ENCODE results near the gene SLC22A23. TPM values are rescaled to one million over a fixed set of nuclear protein-coding genes. Genes with fewer than 3 reads are reported as not detected.

The SLC22A23 gene
- total RNA-seq, 1 experiment from 2014 or later, result 38.2 TPM

GRCh38 chr6:3266170-3266569 lies 190.7 kb downstream of the SLC22A23 start (continued):
- no peak for TF ChIP-seq ZNF532 (CRISPR knock-in tag; IDR thresholded peaks at IDR 0.05; ENCODE audit: borderline replicate concordance)
- TF ChIP-seq ATF6 (CRISPR knock-in tag; IDR thresholded peaks at IDR 0.05), result no peak
- no peak for TF ChIP-seq MXD4 (CRISPR knock-in tag; IDR thresholded peaks at IDR 0.05; ENCODE audit: borderline replicate concordance)
- no peak for TF ChIP-seq ESRRA (CRISPR knock-in tag; IDR thresholded peaks at IDR 0.05; ENCODE audit: borderline replicate concordance)

- ATAC-seq (no peak; the same call in 1 of the 2 replicates), DNase-seq (ENCODE audit: low spot score) (no peak)
- TF ChIP-seq SP1 (CRISPR knock-in tag; conservative IDR thresholded peaks at IDR 0.05) (no peak), NFYB (CRISPR knock-in tag; conservative IDR thresholded peaks at IDR 0.05; ENCODE audit: low read depth) (no peak), TEAD1 (CRISPR knock-in tag; IDR thresholded peaks at IDR 0.05) (no peak), PRRX2 (CRISPR knock-in tag; IDR thresholded peaks at IDR 0.05) (no peak), RELA (CRISPR knock-in tag; IDR thresholded peaks at IDR 0.05; ENCODE audit: borderline replicate concordance) (no peak), JAZF1 (CRISPR knock-in tag; IDR thresholded peaks at IDR 0.05) (no peak), GTF2I (CRISPR knock-in tag; conservative IDR thresholded peaks at IDR 0.05) (no peak), TP53 (CRISPR knock-in tag; IDR thresholded peaks at IDR 0.05) (no peak), IRF2 (CRISPR knock-in tag; IDR thresholded peaks at IDR 0.05; ENCODE audit: borderline replicate concordance, low read depth) (no peak), SMAD4 (CRISPR knock-in tag; IDR thresholded peaks at IDR 0.05) (no peak), ATF3 (CRISPR knock-in tag; conservative IDR thresholded peaks at IDR 0.05) (no peak), ZNF263 (CRISPR knock-in tag; IDR thresholded peaks at IDR 0.05; ENCODE audit: low read depth) (no peak), HMGXB4 (CRISPR knock-in tag; IDR thresholded peaks at IDR 0.05) (no peak), FOXJ3 (CRISPR knock-in tag; IDR thresholded peaks at IDR 0.05; ENCODE audit: borderline replicate concordance) (no peak), MLX (CRISPR knock-in tag; IDR thresholded peaks at IDR 0.05) (no peak), MXD4 (CRISPR knock-in tag; IDR thresholded peaks at IDR 0.05; ENCODE audit: borderline replicate concordance) (no peak), CREB1 (CRISPR knock-in tag; IDR thresholded peaks at IDR 0.05) (no peak)
- no peak overlapping the region; the same call in 1 of the 2 replicates for H3K27ac Mint-ChIP-seq
- H3K27me3 Mint-ChIP-seq (ENCODE audit: low read depth), result no peaks in the 10 kb centered on the region
- peaks cover 49% of the 10 kb centered on the region for H3K36me3 Mint-ChIP-seq
- H3K4me1 Mint-ChIP-seq, result peaks cover 21% of the 10 kb centered on the region
- CTCF ChIA-PET, result interaction anchor here (1.4 to 2.0 kb wide), 2 partner anchors 14 kb away, joined by 7 to 10 read pairs; no protein-coding TSS in a partner anchor
- no peak overlapping the region for H3K4me3 Mint-ChIP-seq
- H3K9me3 Mint-ChIP-seq, result no peaks in the 10 kb centered on the region; the same call in 1 of the 2 replicates
- POLR2A ChIA-PET, result no interaction called here
Observed at GRCh38 chr6:3265671-3266070, 191.2 kb downstream of the SLC22A23 start.
